Bronchial smooth muscle cell (primary cell): Measurements from ENCODE around the gene SSX7. TPM values are rescaled to one million over a fixed set of nuclear protein-coding genes. Genes with fewer than 3 reads are reported as not detected.

Source experiments
- total RNA-seq: library from RNA; depleted of rRNA; stranded (reverse); fragments of >200 nt; gene quantifications from 2 replicates; pipeline ENCODE4 v1.2.1, GENCODE V29; 2014

Gene SSX7
- total RNA-seq = not detected in 2 replicates

DNA sequence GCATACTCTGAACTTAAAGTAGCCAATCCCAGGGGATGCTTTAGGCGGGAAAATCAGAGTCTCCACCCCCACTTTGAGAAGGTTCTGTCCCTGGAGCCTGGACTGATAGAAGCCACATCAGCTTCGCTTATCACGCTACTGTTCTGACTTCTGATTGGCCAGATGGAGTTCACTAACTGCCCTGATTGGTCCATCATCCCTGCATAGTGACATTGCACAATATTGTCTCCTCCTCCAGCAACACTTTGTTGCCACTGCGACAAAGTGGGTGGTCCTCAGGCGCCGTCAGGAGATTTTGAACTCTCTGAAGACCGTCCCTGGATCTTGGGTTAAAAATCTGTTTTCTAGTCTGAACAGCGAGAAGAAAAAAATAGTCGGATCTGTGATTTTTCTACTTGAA lies at the start of gene SSX7:
Gene SSX7 (minus strand): TSS at position 101 of the 400 bp plus-strand sequence. CDS start 1,428 bp downstream, outside the sequence.

Other genes with a start within 250 kb of the SSX7 start
- gene XAGE1A, start 159.1 kb downstream of the SSX7 start, total RNA-seq = not detected in 2 replicates
- not detected in 2 replicates for gene XAGE1B, start 137.8 kb downstream of the SSX7 start, total RNA-seq
- gene SSX2, start 52.3 kb upstream of the SSX7 start, total RNA-seq = not detected in 2 replicates
- gene SSX2B, start 96.4 kb upstream of the SSX7 start, total RNA-seq = not detected in 2 replicates
- not detected in 2 replicates for gene SPANXN5, start 142.5 kb upstream of the SSX7 start, total RNA-seq
- not detected in 2 replicates for gene XAGE5, start 156.4 kb upstream of the SSX7 start, total RNA-seq
- gene XAGE3, start 213.2 kb upstream of the SSX7 start, total RNA-seq = not detected in 2 replicates
- 12.9 TPM in 2 replicates for gene FAM156B, start 242.4 kb upstream of the SSX7 start, total RNA-seq